ENCODE results near the gene ASCL5.
"Not testable (repeated sequence)": the region's sequence is repeated elsewhere in the genome, so short reads cannot be mapped to it uniquely, and the experiment has no call there.

ASCL5 gene

GRCh38 chr1:201167041-201167991 is 40.3 kb upstream of the ASCL5 start:
- Histone ChIP-seq H3K36me3 (ENCODE audit: insufficient read depth, low read length) (no peaks in the 10 kb centered on the region), H3K79me2 (ENCODE audit: insufficient read depth, low read length) (no peaks in the 10 kb centered on the region), H4K20me1 (ENCODE audit: insufficient read depth, low read length, poor library complexity, severe bottlenecking) (no peaks in the 10 kb centered on the region), H3K4me2 (ENCODE audit: low read depth, low read length, poor library complexity, severe bottlenecking) (no peak overlapping the region), H3K9ac (ENCODE audit: low read depth, low read length, poor library complexity, severe bottlenecking) (no peak overlapping the region), H3K9me2 (replicated peaks; ENCODE audit: low read depth, low read length) (no peaks in the 10 kb centered on the region), H3F3A (ENCODE audit: low read depth) (no peaks in the 10 kb centered on the region), H3K4me3 (ENCODE audit: low read length, poor library complexity, severe bottlenecking) (no peak overlapping the region), H3K9me3 (ENCODE audit: insufficient read depth, low read depth, low read length) (no peaks in the 10 kb centered on the region), H3K4me1 (ENCODE audit: insufficient read depth, low read length, poor library complexity, severe bottlenecking) (no peaks in the 10 kb centered on the region), H2AFZ (ENCODE audit: low read length) (no peak overlapping the region), H3K27me3 (ENCODE audit: insufficient read depth, low read length, poor library complexity, severe bottlenecking) (peaks cover 5% of the 10 kb centered on the region)
- TF ChIP-seq CTCF (conservative IDR thresholded peaks at IDR 0.05; ENCODE audit: low read length): no peak
- no peak for TF ChIP-seq EZH2phosphoT487 (IDR thresholded peaks at IDR 0.05; ENCODE audit: borderline replicate concordance)

- H3K9me2 ChIP-seq (replicated peaks; ENCODE audit: low read depth, low read length): no peaks in the 10 kb centered on the region
- H3F3A ChIP-seq (ENCODE audit: low read depth): no peaks in the 10 kb centered on the region
- no peak overlapping the region for H3K9ac ChIP-seq (ENCODE audit: low read depth, low read length, poor library complexity, severe bottlenecking)
- H3K27me3 ChIP-seq (ENCODE audit: insufficient read depth, low read length, poor library complexity, severe bottlenecking): no peaks in the 10 kb centered on the region
- no peak overlapping the region for H3K4me3 ChIP-seq (ENCODE audit: low read length, poor library complexity, severe bottlenecking)
- no peaks in the 10 kb centered on the region for H3K9me3 ChIP-seq (ENCODE audit: insufficient read depth, low read depth, low read length)
- no peak overlapping the region for H2AFZ ChIP-seq (ENCODE audit: low read length)
- no peaks in the 10 kb centered on the region for H3K4me1 ChIP-seq (ENCODE audit: insufficient read depth, low read length, poor library complexity, severe bottlenecking)
- H3K36me3 ChIP-seq (ENCODE audit: insufficient read depth, low read length): no peaks in the 10 kb centered on the region
- no peaks in the 10 kb centered on the region for H3K79me2 ChIP-seq (ENCODE audit: insufficient read depth, low read length)
- no peak overlapping the region for H3K4me2 ChIP-seq (ENCODE audit: low read depth, low read length, poor library complexity, severe bottlenecking)
- TF ChIP-seq CTCF (conservative IDR thresholded peaks at IDR 0.05; ENCODE audit: low read length) (no peak), EZH2phosphoT487 (IDR thresholded peaks at IDR 0.05; ENCODE audit: borderline replicate concordance) (no peak)
- H4K20me1 ChIP-seq (ENCODE audit: insufficient read depth, low read length, poor library complexity, severe bottlenecking): no peaks in the 10 kb centered on the region
These were observed 37.7 kb upstream of the ASCL5 start for GRCh38 chr1:201164645-201165044.

GRCh38 chr1:201163707-201164106 is 36.7 kb upstream of the ASCL5 start:
- Histone ChIP-seq H3K4me2 (ENCODE audit: low read depth, low read length, poor library complexity, severe bottlenecking) (no peak overlapping the region), H3K9me3 (ENCODE audit: insufficient read depth, low read depth, low read length) (no peaks in the 10 kb centered on the region), H3K9ac (ENCODE audit: low read depth, low read length, poor library complexity, severe bottlenecking) (no peak overlapping the region), H2AFZ (ENCODE audit: low read length) (no peak overlapping the region), H3K9me2 (replicated peaks; ENCODE audit: low read depth, low read length) (no peaks in the 10 kb centered on the region), H4K20me1 (ENCODE audit: insufficient read depth, low read length, poor library complexity, severe bottlenecking) (no peaks in the 10 kb centered on the region), H3K27me3 (ENCODE audit: insufficient read depth, low read length, poor library complexity, severe bottlenecking) (no peaks in the 10 kb centered on the region), H3K4me1 (ENCODE audit: insufficient read depth, low read length, poor library complexity, severe bottlenecking) (no peaks in the 10 kb centered on the region), H3K79me2 (ENCODE audit: insufficient read depth, low read length) (no peaks in the 10 kb centered on the region), H3K36me3 (ENCODE audit: insufficient read depth, low read length) (no peaks in the 10 kb centered on the region), H3F3A (ENCODE audit: low read depth) (no peaks in the 10 kb centered on the region), H3K4me3 (ENCODE audit: low read length, poor library complexity, severe bottlenecking) (no peak overlapping the region)
- no peak for TF ChIP-seq CTCF (conservative IDR thresholded peaks at IDR 0.05; ENCODE audit: low read length)
- no peak for TF ChIP-seq EZH2phosphoT487 (IDR thresholded peaks at IDR 0.05; ENCODE audit: borderline replicate concordance)

GRCh38 chr1:201163036-201163435 is 36.1 kb upstream of the ASCL5 start:
- not testable (repeated sequence) for H3K4me2 ChIP-seq (ENCODE audit: low read depth, low read length, poor library complexity, severe bottlenecking); H3K9me2 ChIP-seq (replicated peaks; ENCODE audit: low read depth, low read length); H3K27me3 ChIP-seq (ENCODE audit: insufficient read depth, low read length, poor library complexity, severe bottlenecking); H3K9me3 ChIP-seq (ENCODE audit: insufficient read depth, low read depth, low read length); H3K9ac ChIP-seq (ENCODE audit: low read depth, low read length, poor library complexity, severe bottlenecking); H3K4me3 ChIP-seq (ENCODE audit: low read length, poor library complexity, severe bottlenecking); H3K36me3 ChIP-seq (ENCODE audit: insufficient read depth, low read length); H3K79me2 ChIP-seq (ENCODE audit: insufficient read depth, low read length); H2AFZ ChIP-seq (ENCODE audit: low read length); H3F3A ChIP-seq (ENCODE audit: low read depth); H4K20me1 ChIP-seq (ENCODE audit: insufficient read depth, low read length, poor library complexity, severe bottlenecking); H3K4me1 ChIP-seq (ENCODE audit: insufficient read depth, low read length, poor library complexity, severe bottlenecking)

Data from Loucy (cell line).